HUES64 (cell line): Measurements from ENCODE around the gene BPIFA1.

ENCODE experiments used
- H3K27ac ChIP-seq: 2 replicates; pipeline ENCODE4 v1.7.0; 2013; ENCODE audit warnings: low read depth, low read length, inconsistent platforms
- H3K27me3 ChIP-seq: 2 replicates; pipeline ENCODE4 v1.6.1; 2013; ENCODE audit warnings: mild to moderate bottlenecking, low read length; ENCODE audit not compliant: insufficient read depth
- H3K36me3 ChIP-seq: 2 replicates; pipeline ENCODE4 v1.6.1; 2013; ENCODE audit warnings: mild to moderate bottlenecking, low read length; ENCODE audit not compliant: insufficient read depth
- H3K4me1 ChIP-seq: 2 replicates; pipeline ENCODE4 v1.6.1; 2013; ENCODE audit warnings: mild to moderate bottlenecking, low read length, moderate library complexity; ENCODE audit not compliant: insufficient read depth
- H3K4me3 ChIP-seq: 2 replicates; pipeline ENCODE4 v1.5.1; 2013; ENCODE audit warnings: mild to moderate bottlenecking, low read length, moderate library complexity
- H3K9ac ChIP-seq: 2 replicates; pipeline ENCODE4 v1.6.1; 2013; ENCODE audit warnings: mild to moderate bottlenecking, low read depth, low read length
- H3K9me3 ChIP-seq: 2 replicates; pipeline ENCODE4 v1.6.1; 2013; ENCODE audit warnings: low read depth, low read length; ENCODE audit not compliant: insufficient read depth
- WGBS: fragments of 150-250, 120-280 bp; methylation state at CpG from one replicate; pipeline ENCODE4 v1.1.7; 2013; ENCODE audit warnings: missing lambda C conversion rate; 5-methylcytosine and 5-hydroxymethylcytosine counted together

The BPIFA1 gene

GRCh38 chr20:33278700-33279099 is 42.9 kb downstream of the BPIFA1 start:
- H3K27ac ChIP-seq, result no peak overlapping the region
- H3K9ac ChIP-seq, result no peak overlapping the region
- 94% methylated on average over 3 of the region's 3 CpGs for WGBS
- H3K4me3 ChIP-seq, result no peak overlapping the region
- H3K4me1 ChIP-seq, result peaks cover 17% of the 10 kb centered on the region
- H3K9me3 ChIP-seq, result no peaks in the 10 kb centered on the region
- H3K36me3 ChIP-seq, result no peaks in the 10 kb centered on the region
- H3K27me3 ChIP-seq, result no peaks in the 10 kb centered on the region

- Histone ChIP-seq H3K9ac (no peak overlapping the region), H3K4me1 (peaks cover 17% of the 10 kb centered on the region), H3K27me3 (no peaks in the 10 kb centered on the region), H3K4me3 (no peak overlapping the region), H3K9me3 (no peaks in the 10 kb centered on the region), H3K36me3 (no peaks in the 10 kb centered on the region), H3K27ac (no peak overlapping the region)
- WGBS, result 95% methylated on average over 5 of the region's 6 CpGs
These were observed 43.6 kb downstream of the BPIFA1 start for GRCh38 chr20:33279261-33279910.

GRCh38 chr20:33280000-33280680 is 44.3 kb downstream of the BPIFA1 start:
- Histone ChIP-seq H3K9me3 (no peaks in the 10 kb centered on the region), H3K36me3 (no peaks in the 10 kb centered on the region), H3K27me3 (no peaks in the 10 kb centered on the region), H3K9ac (no peak overlapping the region), H3K4me1 (peaks cover 17% of the 10 kb centered on the region), H3K27ac (no peak overlapping the region), H3K4me3 (no peak overlapping the region)
- 92% methylated on average over 9 of the region's 9 CpGs for whole genome bisulfite sequencing

DNA sequence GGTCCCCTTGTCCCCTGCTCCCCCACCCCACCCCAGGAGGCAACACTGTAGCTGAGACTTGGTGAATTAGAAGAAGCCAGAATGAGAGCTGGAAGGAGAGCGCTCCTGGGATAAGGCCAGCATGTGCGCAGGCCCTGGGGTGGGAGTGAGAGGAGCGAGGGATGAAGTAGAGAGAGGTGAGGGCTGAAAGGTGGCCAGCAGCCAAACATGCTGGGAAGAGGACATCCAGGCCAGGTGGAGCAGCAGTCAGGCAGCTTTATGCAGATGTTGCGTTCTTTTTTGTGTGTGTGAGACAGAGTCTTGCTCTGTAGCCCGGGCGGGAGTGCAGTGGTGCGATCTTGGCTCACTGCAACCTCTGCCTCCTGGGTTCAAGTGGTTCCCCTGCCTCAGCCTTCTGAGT is 45.0 kb downstream of the BPIFA1 start:
- Histone ChIP-seq H3K9me3 (no peaks in the 10 kb centered on the region), H3K4me3 (no peak overlapping the region), H3K27me3 (no peaks in the 10 kb centered on the region), H3K9ac (no peak overlapping the region), H3K4me1 (peaks cover 17% of the 10 kb centered on the region), H3K27ac (no peak overlapping the region), H3K36me3 (no peaks in the 10 kb centered on the region)
- WGBS, result 97% methylated on average over 7 of the region's 7 CpGs

- Histone ChIP-seq H3K9me3 (no peaks in the 10 kb centered on the region), H3K36me3 (no peaks in the 10 kb centered on the region)
- 88% methylated on average over 11 of the region's 11 CpGs for WGBS
These were observed 45.9 kb downstream of the BPIFA1 start for GRCh38 chr20:33281550-33282146.

DNA sequence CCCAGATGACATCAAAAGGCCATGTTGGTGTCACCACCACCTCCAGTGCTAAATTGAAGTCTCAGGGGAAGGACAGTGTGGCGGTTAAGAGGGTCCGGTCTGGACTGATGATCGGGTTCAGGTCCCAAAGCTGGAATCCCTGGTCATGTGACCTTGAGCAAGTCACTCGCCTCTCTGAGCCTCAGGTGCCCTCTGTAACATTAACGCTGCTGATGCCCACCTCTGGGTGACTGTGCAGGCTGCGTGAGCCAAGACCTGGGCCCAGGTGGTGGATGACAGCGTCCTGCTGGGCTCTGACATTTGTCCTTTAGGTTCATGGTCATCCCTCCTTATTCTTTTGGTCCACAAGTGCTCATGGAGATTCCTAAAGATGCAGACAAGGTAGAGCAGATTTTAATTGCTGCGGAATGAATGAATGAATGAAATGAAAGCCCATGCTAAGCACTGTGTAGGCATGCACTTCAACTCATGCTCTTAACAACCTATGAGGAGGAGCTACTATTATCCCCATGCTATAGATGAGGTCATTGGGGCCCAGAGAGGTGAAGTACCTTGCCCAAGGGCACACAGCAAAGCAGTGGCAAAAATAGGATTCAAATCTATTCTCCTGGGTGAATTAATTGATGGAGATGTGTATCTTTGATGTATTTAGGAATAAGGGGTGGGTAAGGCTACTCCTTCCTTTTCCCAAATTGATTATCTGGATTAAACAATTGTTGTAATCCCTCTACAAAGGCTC is 46.6 kb downstream of the BPIFA1 start:
- Histone ChIP-seq H3K9me3 (no peaks in the 10 kb centered on the region), H3K27ac (no peak overlapping the region), H3K9ac (no peak overlapping the region), H3K4me1 (peaks cover 10% of the 10 kb centered on the region), H3K27me3 (no peaks in the 10 kb centered on the region), H3K36me3 (no peaks in the 10 kb centered on the region), H3K4me3 (no peak overlapping the region)
- WGBS, result 92% methylated on average over 8 of the region's 8 CpGs

More at GRCh38 chr20:33281550-33282146, 45.9 kb downstream of the BPIFA1 start:
- Histone ChIP-seq H3K4me3 (no peak overlapping the region), H3K27ac (no peak overlapping the region), H3K4me1 (peaks cover 10% of the 10 kb centered on the region), H3K9ac (no peak overlapping the region), H3K27me3 (no peaks in the 10 kb centered on the region)

DNA sequence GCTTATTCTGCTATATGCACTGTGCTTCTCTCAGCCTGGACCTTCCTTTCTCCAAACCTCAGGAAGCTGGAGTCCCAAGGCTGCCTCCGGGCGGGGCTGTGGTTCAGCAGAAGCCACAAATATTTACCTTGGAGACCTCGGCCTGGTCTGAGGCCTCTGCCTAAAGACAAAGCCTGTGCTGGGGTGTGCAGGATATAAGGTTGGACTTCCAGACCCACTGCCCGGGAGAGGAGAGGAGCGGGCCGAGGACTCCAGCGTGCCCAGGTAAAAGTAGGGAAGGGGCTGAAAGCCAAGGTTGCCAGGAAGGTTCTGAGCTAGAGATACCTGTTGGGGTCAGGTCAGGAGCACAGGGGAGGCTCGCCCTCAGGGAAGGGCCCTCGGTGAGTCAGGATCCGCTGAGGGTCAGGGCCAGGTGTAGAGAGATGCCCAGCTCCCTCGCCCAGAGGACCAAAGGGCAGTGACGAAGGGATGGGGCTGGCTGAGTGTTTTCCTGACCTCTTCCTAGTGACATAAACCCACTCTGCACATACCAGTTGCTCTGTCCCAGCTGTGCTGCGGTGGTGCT is 47.3 kb downstream of the BPIFA1 start, which contains the start of gene BPIFB1:
BPIFB1 (plus strand) TSS at position 224 of the 565 bp plus-strand sequence. CDS start 2,860 bp downstream, outside the sequence.
- Histone ChIP-seq H3K36me3 (no peaks in the 10 kb centered on the region), H3K9me3 (no peaks in the 10 kb centered on the region), H3K27ac (no peak within 1 kb of the TSS), H3K4me1 (peaks cover 3% of the 10 kb centered on the region), H3K4me3 (no peak within 1 kb of the TSS), H3K9ac (no peak within 1 kb of the TSS), H3K27me3 (no peaks in the 10 kb centered on the region)
- WGBS, result 92% methylated on average over 13 of the region's 13 CpGs

GRCh38 chr20:33284284-33284683 is 48.5 kb downstream of the BPIFA1 start:
- Histone ChIP-seq H3K9ac (no peak overlapping the region), H3K27me3 (no peaks in the 10 kb centered on the region), H3K4me1 (no peaks in the 10 kb centered on the region; the same call in 1 of the 2 replicates), H3K9me3 (no peaks in the 10 kb centered on the region), H3K36me3 (no peaks in the 10 kb centered on the region), H3K4me3 (no peak overlapping the region), H3K27ac (no peak overlapping the region)
- 82% methylated on average over 4 of the region's 4 CpGs for WGBS

GRCh38 chr20:33284937-33285336 is 49.1 kb downstream of the BPIFA1 start:
- H3K9me3 ChIP-seq, result no peaks in the 10 kb centered on the region
- WGBS, result 71% methylated on average over 2 of the region's 2 CpGs
- H3K36me3 ChIP-seq, result no peaks in the 10 kb centered on the region
- no peak overlapping the region for H3K9ac ChIP-seq
- no peak overlapping the region for H3K4me3 ChIP-seq
- H3K27me3 ChIP-seq, result no peaks in the 10 kb centered on the region
- no peaks in the 10 kb centered on the region; the same call in 1 of the 2 replicates for H3K4me1 ChIP-seq
- no peak overlapping the region for H3K27ac ChIP-seq

DNA sequence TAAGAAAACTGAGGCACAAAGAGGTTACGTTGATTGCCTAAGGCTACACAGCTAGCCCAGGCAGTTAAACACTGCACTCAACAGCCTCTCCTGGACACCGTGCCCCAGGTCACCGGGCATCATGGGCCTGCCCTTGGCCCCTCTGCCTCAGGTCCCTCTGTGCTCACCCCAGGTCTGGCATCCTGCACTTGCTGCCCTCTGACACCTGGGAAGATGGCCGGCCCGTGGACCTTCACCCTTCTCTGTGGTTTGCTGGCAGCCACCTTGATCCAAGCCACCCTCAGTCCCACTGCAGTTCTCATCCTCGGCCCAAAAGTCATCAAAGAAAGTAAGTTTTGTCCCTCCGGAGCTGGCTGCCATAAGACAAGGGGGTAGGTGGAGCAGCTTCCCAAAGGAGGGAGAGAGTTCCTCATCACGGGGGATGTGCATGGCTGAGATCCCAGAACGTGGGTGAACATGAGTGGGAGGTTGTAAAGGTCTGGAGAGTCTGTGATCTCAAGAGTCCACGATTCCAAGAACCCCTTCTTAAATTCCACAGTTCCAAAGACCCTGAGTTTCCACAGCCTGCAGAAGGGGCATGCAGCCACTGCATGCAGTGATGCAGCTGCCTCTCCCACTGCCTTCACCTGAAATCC is 50.2 kb downstream of the BPIFA1 start:
- Histone ChIP-seq H3K27ac (no peak overlapping the region), H3K27me3 (no peaks in the 10 kb centered on the region), H3K4me1 (no peaks in the 10 kb centered on the region; the same call in 1 of the 2 replicates), H3K36me3 (no peaks in the 10 kb centered on the region), H3K4me3 (no peak overlapping the region), H3K9ac (no peak overlapping the region), H3K9me3 (no peaks in the 10 kb centered on the region)
- WGBS, result 91% methylated on average over 10 of the region's 10 CpGs
